Measurements from ENCODE around the gene THBS4. TPM values are rescaled to one million over a fixed set of nuclear protein-coding genes. Genes with fewer than 3 reads are reported as not detected.

The THBS4 gene
- total and polyA plus RNA-seq, 9 donors, result 132 to 839 (median 315) TPM

DNA sequence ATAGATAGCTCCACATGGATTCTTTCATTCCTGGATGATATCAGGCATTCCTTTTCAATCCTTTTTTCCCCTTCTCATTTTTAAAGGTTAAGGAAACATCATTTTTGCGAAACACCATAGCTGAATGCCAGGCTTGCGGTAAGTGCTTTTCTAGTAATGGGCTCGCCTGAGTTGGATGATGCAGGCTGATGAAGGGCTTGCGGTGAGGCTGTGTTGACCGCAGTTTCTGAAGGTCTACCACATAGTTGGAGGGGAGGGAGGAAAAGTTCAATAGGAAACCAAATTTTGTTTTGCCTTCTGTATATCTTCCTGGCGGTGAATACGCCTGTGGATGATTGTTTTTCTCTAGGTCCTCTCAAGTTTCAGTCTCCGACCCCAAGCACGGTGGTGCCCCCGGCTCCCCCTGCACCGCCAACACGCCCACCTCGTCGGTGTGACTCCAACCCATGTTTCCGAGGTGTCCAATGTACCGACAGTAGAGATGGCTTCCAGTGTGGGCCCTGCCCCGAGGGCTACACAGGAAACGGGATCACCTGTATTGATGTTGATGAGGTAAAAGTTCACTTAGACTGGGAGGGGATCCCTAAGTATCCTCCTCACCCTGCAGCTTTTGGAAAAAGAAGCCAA, 24.3 kb downstream of the THBS4 start:
- Histone ChIP-seq H3K36me3 (ENCODE audit: control insufficient read depth, insufficient read depth, low read length) (no peaks in the 10 kb centered on the region), H3K9me3 (replicated peaks; ENCODE audit: control insufficient read depth, low read depth, low read length) (no peaks in the 10 kb centered on the region), H3K27me3 (ENCODE audit: control insufficient read depth, insufficient read depth, low read length) (no peaks in the 10 kb centered on the region), H3K4me3 (ENCODE audit: low read length) (no peak overlapping the region), H3K4me1 (ENCODE audit: control insufficient read depth, insufficient read depth, low read length) (no peaks in the 10 kb centered on the region), H3K27ac (ENCODE audit: low read length) (no peak overlapping the region)
- WGBS (ENCODE audit: insufficient coverage), result 91% methylated on average over 16 of the region's 18 CpGs
- DNase-seq, result no peak

DNA sequence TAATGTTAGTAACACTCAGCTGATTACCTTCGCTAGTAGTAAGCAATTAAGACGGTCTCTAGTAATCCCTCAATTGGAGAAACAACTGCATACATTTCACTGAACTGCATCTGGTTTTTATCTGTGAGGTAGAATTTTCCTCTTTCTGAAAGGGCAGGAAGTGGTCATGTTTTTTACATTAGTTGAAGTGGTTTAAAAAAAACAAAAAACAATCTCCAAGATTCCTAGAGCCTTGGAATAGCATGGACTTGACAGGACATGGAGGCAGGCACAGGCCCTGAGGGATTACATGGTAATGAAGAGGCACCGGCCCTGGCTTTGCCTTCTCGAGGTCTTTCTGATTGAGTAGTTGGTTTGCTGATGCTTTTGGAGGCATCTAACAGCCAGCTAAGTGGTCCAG, 25.8 kb downstream of the THBS4 start:
- H3K9me3 ChIP-seq (replicated peaks; ENCODE audit: control insufficient read depth, low read depth, low read length), result no peaks in the 10 kb centered on the region
- 37% methylated on average over 2 of the region's 4 CpGs for WGBS (ENCODE audit: insufficient coverage)
- H3K27ac ChIP-seq (ENCODE audit: low read length), result no peak overlapping the region
- no peaks in the 10 kb centered on the region for H3K36me3 ChIP-seq (ENCODE audit: control insufficient read depth, insufficient read depth, low read length)
- H3K4me1 ChIP-seq (ENCODE audit: control insufficient read depth, insufficient read depth, low read length), result no peaks in the 10 kb centered on the region
- DNase-seq, result no peak
- no peak overlapping the region for H3K4me3 ChIP-seq (ENCODE audit: low read length)
- no peaks in the 10 kb centered on the region for H3K27me3 ChIP-seq (ENCODE audit: control insufficient read depth, insufficient read depth, low read length)

DNA sequence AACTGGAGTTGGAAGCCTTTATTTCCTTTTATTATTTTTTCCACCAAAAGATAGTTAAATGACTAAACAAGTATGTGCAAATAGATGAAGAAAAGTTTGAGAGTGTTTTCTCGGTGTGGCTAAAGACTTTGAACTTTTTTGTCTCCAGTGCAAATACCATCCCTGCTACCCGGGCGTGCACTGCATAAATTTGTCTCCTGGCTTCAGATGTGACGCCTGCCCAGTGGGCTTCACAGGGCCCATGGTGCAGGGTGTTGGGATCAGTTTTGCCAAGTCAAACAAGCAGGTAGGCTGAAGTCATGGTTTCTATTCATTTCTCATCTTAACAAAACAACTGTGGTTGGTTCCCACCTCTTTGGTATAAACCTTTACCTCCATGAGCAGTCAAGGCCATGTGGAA, 26.4 kb downstream of the THBS4 start:
- 96% methylated on average over 3 of the region's 4 CpGs for WGBS (ENCODE audit: insufficient coverage)
- Histone ChIP-seq H3K4me3 (ENCODE audit: low read length) (no peak overlapping the region), H3K4me1 (ENCODE audit: control insufficient read depth, insufficient read depth, low read length) (no peaks in the 10 kb centered on the region), H3K36me3 (ENCODE audit: control insufficient read depth, insufficient read depth, low read length) (no peaks in the 10 kb centered on the region), H3K27ac (ENCODE audit: low read length) (no peak overlapping the region), H3K27me3 (ENCODE audit: control insufficient read depth, insufficient read depth, low read length) (no peaks in the 10 kb centered on the region), H3K9me3 (replicated peaks; ENCODE audit: control insufficient read depth, low read depth, low read length) (no peaks in the 10 kb centered on the region)
- no peak for DNase-seq

- Histone ChIP-seq H3K27me3 (ENCODE audit: control insufficient read depth, insufficient read depth, low read length) (no peaks in the 10 kb centered on the region), H3K9me3 (replicated peaks; ENCODE audit: control insufficient read depth, low read depth, low read length) (no peaks in the 10 kb centered on the region), H3K4me1 (ENCODE audit: control insufficient read depth, insufficient read depth, low read length) (no peaks in the 10 kb centered on the region), H3K4me3 (ENCODE audit: low read length) (no peak overlapping the region), H3K36me3 (ENCODE audit: control insufficient read depth, insufficient read depth, low read length) (peaks cover 2% of the 10 kb centered on the region), H3K27ac (ENCODE audit: low read length) (no peak overlapping the region)
- no peak for DNase-seq
Measured at GRCh38 chr5:80064124-80064523, 29.0 kb downstream of the THBS4 start.

DNA sequence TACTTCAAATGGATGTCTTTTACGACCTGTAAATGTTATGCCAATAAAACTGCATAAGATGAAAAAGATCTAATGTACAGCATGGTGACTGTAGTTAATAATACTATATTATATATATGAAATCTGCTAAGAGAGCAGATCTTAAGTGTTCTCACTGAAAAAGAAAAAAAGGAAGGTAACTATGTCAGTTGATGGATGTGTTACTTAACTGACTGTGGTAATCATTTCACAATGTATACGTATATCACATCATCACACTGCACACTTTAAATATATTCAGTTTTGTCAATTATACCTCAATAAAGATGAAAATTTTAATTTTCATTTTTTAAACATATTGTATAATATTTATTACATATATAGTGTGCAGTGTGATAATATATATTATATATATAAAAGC, 31.9 kb downstream of the THBS4 start:
- DNase-seq, result no peak
- H3K36me3 ChIP-seq (ENCODE audit: control insufficient read depth, insufficient read depth, low read length), result peaks cover 2% of the 10 kb centered on the region

GRCh38 chr5:80067531-80068245, 32.5 kb downstream of the THBS4 start:
- peaks cover 8% of the 10 kb centered on the region for H3K4me1 ChIP-seq (ENCODE audit: control insufficient read depth, insufficient read depth, low read length)
- DNase-seq, result no peak
- peaks cover 2% of the 10 kb centered on the region for H3K36me3 ChIP-seq (ENCODE audit: control insufficient read depth, insufficient read depth, low read length)
- no peaks in the 10 kb centered on the region for H3K9me3 ChIP-seq (replicated peaks; ENCODE audit: control insufficient read depth, low read depth, low read length)
- no peak overlapping the region for H3K4me3 ChIP-seq (ENCODE audit: low read length)
- 88% methylated on average over 3 of the region's 8 CpGs for WGBS (ENCODE audit: insufficient coverage)
- no peak overlapping the region for H3K27ac ChIP-seq (ENCODE audit: low read length)
- H3K27me3 ChIP-seq (ENCODE audit: control insufficient read depth, insufficient read depth, low read length), result no peaks in the 10 kb centered on the region

More for the DNA sequence above, 31.9 kb downstream of the THBS4 start:
- no CpG with 5 or more reads among the region's 2 CpGs for WGBS (ENCODE audit: insufficient coverage)
- Histone ChIP-seq H3K4me3 (ENCODE audit: low read length) (no peak overlapping the region), H3K9me3 (replicated peaks; ENCODE audit: control insufficient read depth, low read depth, low read length) (no peaks in the 10 kb centered on the region), H3K27ac (ENCODE audit: low read length) (no peak overlapping the region), H3K27me3 (ENCODE audit: control insufficient read depth, insufficient read depth, low read length) (no peaks in the 10 kb centered on the region), H3K4me1 (ENCODE audit: control insufficient read depth, insufficient read depth, low read length) (peaks cover 8% of the 10 kb centered on the region)

DNA sequence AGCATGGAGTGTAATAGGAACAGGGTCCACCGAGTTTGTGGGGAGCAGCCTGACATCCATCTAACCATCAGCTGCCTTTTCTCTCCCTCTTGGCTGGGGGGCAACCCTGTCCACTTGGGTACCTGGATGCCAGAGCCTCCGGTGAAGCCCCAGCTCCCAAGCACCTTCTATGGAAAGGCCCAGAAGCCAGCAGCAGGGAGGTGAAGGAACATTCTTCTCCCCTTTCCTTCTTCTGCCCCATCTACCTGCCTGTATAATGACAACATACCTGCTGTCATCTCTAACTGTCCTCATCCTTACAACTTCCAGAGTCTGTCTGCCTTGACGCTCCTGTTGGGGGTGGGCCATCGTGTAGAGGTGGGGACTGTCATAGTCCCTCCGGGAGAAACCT, 33.1 kb downstream of the THBS4 start:
- no peak overlapping the region for H3K4me3 ChIP-seq (ENCODE audit: low read length)
- H3K9me3 ChIP-seq (replicated peaks; ENCODE audit: control insufficient read depth, low read depth, low read length), result no peaks in the 10 kb centered on the region
- no peaks in the 10 kb centered on the region for H3K27me3 ChIP-seq (ENCODE audit: control insufficient read depth, insufficient read depth, low read length)
- H3K36me3 ChIP-seq (ENCODE audit: control insufficient read depth, insufficient read depth, low read length), result peaks cover 2% of the 10 kb centered on the region
- no peak overlapping the region for H3K27ac ChIP-seq (ENCODE audit: low read length)
- H3K4me1 ChIP-seq (ENCODE audit: control insufficient read depth, insufficient read depth, low read length), result peaks cover 8% of the 10 kb centered on the region
- no peak for DNase-seq
- WGBS (ENCODE audit: insufficient coverage), result 100% methylated on average over 2 of the region's 5 CpGs

GRCh38 chr5:80068775-80069174, 33.6 kb downstream of the THBS4 start:
- Histone ChIP-seq H3K27ac (ENCODE audit: low read length) (no peak overlapping the region), H3K4me3 (ENCODE audit: low read length) (no peak overlapping the region), H3K36me3 (ENCODE audit: control insufficient read depth, insufficient read depth, low read length) (peaks cover 2% of the 10 kb centered on the region), H3K4me1 (ENCODE audit: control insufficient read depth, insufficient read depth, low read length) (peaks cover 8% of the 10 kb centered on the region), H3K9me3 (replicated peaks; ENCODE audit: control insufficient read depth, low read depth, low read length) (no peaks in the 10 kb centered on the region), H3K27me3 (ENCODE audit: control insufficient read depth, insufficient read depth, low read length) (no peaks in the 10 kb centered on the region)
- WGBS (ENCODE audit: insufficient coverage), result 90% methylated on average over 3 of the region's 4 CpGs
- no peak for DNase-seq

DNA sequence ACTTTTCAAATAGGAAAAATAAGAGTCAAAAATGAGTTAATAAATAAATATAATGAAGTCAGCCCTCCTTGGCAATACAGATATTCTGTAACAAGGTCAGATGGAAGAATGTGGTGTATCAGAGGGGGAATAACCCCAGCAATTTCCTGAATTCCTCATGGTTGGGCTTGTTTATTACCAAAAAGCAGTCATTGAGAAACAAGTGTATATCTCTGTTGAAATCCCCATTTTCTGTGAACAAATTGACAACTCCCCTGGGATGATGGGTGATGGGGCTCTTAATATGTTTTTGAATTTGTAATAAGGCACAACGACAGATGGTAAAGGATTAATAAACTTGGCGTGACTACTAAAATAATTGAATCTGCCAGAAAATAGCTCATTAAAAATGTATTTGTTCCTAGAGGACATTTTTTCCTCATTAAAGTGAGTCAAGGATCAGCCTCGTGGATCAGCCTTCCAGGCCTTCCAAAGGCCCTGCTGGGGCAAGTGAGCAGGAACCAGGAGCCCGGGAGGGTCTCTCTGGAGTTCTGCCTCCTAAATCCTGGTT, 34.2 kb downstream of the THBS4 start:
- H3K27ac ChIP-seq (ENCODE audit: low read length), result no peak overlapping the region
- H3K4me3 ChIP-seq (ENCODE audit: low read length), result no peak overlapping the region
- 0% methylated on average over 1 of the region's 4 CpGs for WGBS (ENCODE audit: insufficient coverage)
- DNase-seq, result no peak
- H3K27me3 ChIP-seq (ENCODE audit: control insufficient read depth, insufficient read depth, low read length), result no peaks in the 10 kb centered on the region
- peaks cover 8% of the 10 kb centered on the region for H3K4me1 ChIP-seq (ENCODE audit: control insufficient read depth, insufficient read depth, low read length)
- no peaks in the 10 kb centered on the region for H3K9me3 ChIP-seq (replicated peaks; ENCODE audit: control insufficient read depth, low read depth, low read length)
- H3K36me3 ChIP-seq (ENCODE audit: control insufficient read depth, insufficient read depth, low read length), result peaks cover 2% of the 10 kb centered on the region

- Histone ChIP-seq H3K27me3 (ENCODE audit: control insufficient read depth, insufficient read depth, low read length) (no peaks in the 10 kb centered on the region), H3K4me1 (ENCODE audit: control insufficient read depth, insufficient read depth, low read length) (peaks cover 8% of the 10 kb centered on the region), H3K27ac (ENCODE audit: low read length) (no peak overlapping the region), H3K36me3 (ENCODE audit: control insufficient read depth, insufficient read depth, low read length) (peaks cover 2% of the 10 kb centered on the region), H3K9me3 (replicated peaks; ENCODE audit: control insufficient read depth, low read depth, low read length) (no peaks in the 10 kb centered on the region), H3K4me3 (ENCODE audit: low read length) (no peak overlapping the region)
- DNase-seq, result no peak
- no CpG with 5 or more reads among the region's 3 CpGs for WGBS (ENCODE audit: insufficient coverage)
Measured at GRCh38 chr5:80069918-80070318, 34.8 kb downstream of the THBS4 start.

All from muscle of leg (tissue), 11 donors.